Esophagus muscularis mucosa (tissue), 4 donors: ENCODE data around the gene TUBGCP6.

Experiments used
- CTCF ChIP-seq, 3 experiments: fragments of 200-600 bp in 2 of 3; fragments of 450-650 bp in 1 of 3; sonication (generic) in 2 of 3; IDR thresholded peaks; one replicate each; pipeline ENCODE4 v1.5.1; 2017 to 2019; ENCODE audit warnings: antibody characterized with exemption in 3 of 3, mild to moderate bottlenecking in 2 of 3, moderate library complexity in 1 of 3
- EP300 ChIP-seq: sonication (generic); formaldehyde crosslinking; IDR thresholded peaks from one replicate; pipeline ENCODE4 v1.6.1; 2017; ENCODE audit warnings: antibody characterized with exemption
- POLR2A ChIP-seq: fragments of 450-650 bp; IDR thresholded peaks from one replicate; pipeline ENCODE4 v1.6.1; 2017; ENCODE audit warnings: antibody characterized with exemption, moderate library complexity, mild to moderate bottlenecking, low read depth
- POLR2AphosphoS5 ChIP-seq, 2 donors: sonication (generic); formaldehyde crosslinking; IDR thresholded peaks; one replicate each; pipeline ENCODE4 v1.6.1; 2017; ENCODE audit warnings: antibody characterized with exemption in 2 of 2

GRCh38 chr22:50200461-50201190 lies 44.2 kb downstream of the TUBGCP6 start, which contains the start of gene SELENOO:
- TF ChIP-seq CTCF (IDR thresholded peaks at IDR 0.05) (peak in 1 of 3 experiments; percentile 11), POLR2A (peak; percentile 78), EP300 (no peak), POLR2AphosphoS5 (IDR thresholded peaks at IDR 0.05) (peak; percentile 84 to 92)
